A673 (cell line): Measurements from ENCODE around the gene WBP1L. TPM values are rescaled to one million over a fixed set of nuclear protein-coding genes. Genes with fewer than 3 reads are reported as not detected.
"Not testable (repeated sequence)": the region's sequence is repeated elsewhere in the genome, so short reads cannot be mapped to it uniquely, and the experiment has no call there.

Experiments
- BruUV-seq: library from RNA; stranded (reverse); fragments of 400-500 nt; replicated peaks from 2 replicates; lab custom pipeline; 2021; lab: Mats Ljungman, UMichigan
- CTCF ChIA-PET: fragments of 300-600 bp; sonication (Branson Sonifier 250); formaldehyde crosslinking; loops from one replicate; lab custom pipeline; 2022; ENCODE audit warnings: antibody characterized with exemption; lab: Charles Lee
- POLR2A ChIA-PET: fragments of 300-600 bp; sonication (Branson Sonifier 250); formaldehyde crosslinking; loops from one replicate; lab custom pipeline; 2022; ENCODE audit warnings: antibody characterized with exemption; ENCODE audit not compliant: low non-redundant PET; lab: Charles Lee
- DNase-seq: peaks from one replicate; pipeline ENCODE4 v3.0.0-alpha.2; 2015; ENCODE audit warnings: low spot score
- H3K27ac ChIP-seq: fragments of 200-600 bp; sonication (generic); 2 replicates; pipeline ENCODE4 v1.5.1; 2016; ENCODE audit warnings: mixed run types, low read depth, mild to moderate bottlenecking, mixed read lengths, antibody characterized with exemption, low read length; ENCODE audit not compliant: poor library complexity, severe bottlenecking
- H3K27me3 ChIP-seq: fragments of 200-600 bp; sonication (generic); replicated peaks from 2 replicates; pipeline ENCODE4 v1.6.1; 2017; ENCODE audit warnings: mixed run types, low read depth, mild to moderate bottlenecking, mixed read lengths, antibody characterized with exemption, low read length; ENCODE audit not compliant: insufficient read depth, poor library complexity
- H3K36me3 ChIP-seq: fragments of 200-600 bp; sonication (generic); 2 replicates; pipeline ENCODE4 v1.6.1; 2016; ENCODE audit warnings: mixed run types, mild to moderate bottlenecking, mixed read lengths, antibody characterized with exemption, low read length; ENCODE audit not compliant: insufficient read depth, poor library complexity, severe bottlenecking
- H3K4me1 ChIP-seq: fragments of 200-600 bp; sonication (generic); 2 replicates; pipeline ENCODE4 v1.6.1; 2017; ENCODE audit warnings: mixed run types, mild to moderate bottlenecking, mixed read lengths, antibody characterized with exemption, low read length; ENCODE audit not compliant: insufficient read depth, poor library complexity, severe bottlenecking
- H3K4me3 ChIP-seq: fragments of 200-600 bp; sonication (generic); 2 replicates; pipeline ENCODE4 v1.5.1; 2016; ENCODE audit warnings: low read depth, mixed run types, mild to moderate bottlenecking, mixed read lengths, low read length; ENCODE audit not compliant: poor library complexity, severe bottlenecking
- H3K9me3 ChIP-seq: fragments of 200-600 bp; sonication (generic); 2 replicates; pipeline ENCODE4 v1.6.1; 2016; ENCODE audit warnings: mixed run types, low read depth, mild to moderate bottlenecking, mixed read lengths, antibody characterized with exemption, low read length; ENCODE audit not compliant: poor library complexity, severe bottlenecking
- EZH2 ChIP-seq: fragments of 200-600 bp; sonication (generic); IDR thresholded peaks from 2 replicates; pipeline ENCODE4 v1.6.1; 2017; ENCODE audit warnings: borderline replicate concordance, low read depth, mild to moderate bottlenecking, mixed read lengths, antibody characterized with exemption, low read length; ENCODE audit not compliant: poor library complexity, severe bottlenecking
- intact Hi-C: fragments of 100-400 bp; cut with micrococcal nuclease; formaldehyde crosslinking; loops from one replicate; pipeline ENCODE4 v1.10.0; 2022; ENCODE audit not compliant: unreplicated experiment
- total RNA-seq: library from RNA; stranded (reverse); gene quantifications from 2 replicates; pipeline ENCODE4 v1.2.3, GENCODE V29; 2021
- TF ChIP-seq, protein P1 (sequence below): fragments of 300-800, 200-600 bp; sonication (generic); conservative IDR thresholded peaks from 2 replicates; pipeline ENCODE4 v1.5.1; 2017; ENCODE audit warnings: low read depth, mild to moderate bottlenecking, antibody characterized with exemption, low read length, moderate library complexity, mixed read lengths

The WBP1L gene
- total RNA-seq, 1 experiment from 2014 or later = 20.3 TPM

DNA sequence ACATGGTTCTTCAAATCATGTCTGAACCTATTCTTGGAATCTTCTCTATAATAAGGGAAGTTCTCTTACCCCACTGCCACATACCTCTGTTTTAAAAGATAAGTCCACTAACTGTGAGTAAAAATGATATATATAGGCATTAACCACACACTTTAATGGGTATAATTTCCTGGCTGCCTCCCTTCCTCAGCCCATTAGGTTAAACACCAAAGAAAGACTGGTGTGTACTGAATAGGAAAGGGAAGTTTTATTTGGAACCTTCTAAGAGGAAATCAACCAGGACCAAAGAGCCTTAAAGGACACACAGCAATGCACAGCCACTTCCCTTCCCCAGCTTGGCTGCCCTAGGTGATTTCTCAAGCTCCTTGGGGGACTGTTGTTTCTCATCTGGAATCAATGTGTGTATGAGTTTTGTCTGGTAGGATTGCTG, 5.0 kb upstream of the WBP1L start:
- ChIA-PET CTCF (no interaction called here), POLR2A (no interaction called here)
- Histone ChIP-seq H3K4me3 (no peak overlapping the region), H3K9me3 (no peaks in the 10 kb centered on the region), H3K27me3 (no peaks in the 10 kb centered on the region), H3K4me1 (no peaks in the 10 kb centered on the region), H3K27ac (no peak overlapping the region), H3K36me3 (peaks cover 12% of the 10 kb centered on the region)
- intact Hi-C loops = no loop called here
- TF ChIP-seq, protein P1, sequence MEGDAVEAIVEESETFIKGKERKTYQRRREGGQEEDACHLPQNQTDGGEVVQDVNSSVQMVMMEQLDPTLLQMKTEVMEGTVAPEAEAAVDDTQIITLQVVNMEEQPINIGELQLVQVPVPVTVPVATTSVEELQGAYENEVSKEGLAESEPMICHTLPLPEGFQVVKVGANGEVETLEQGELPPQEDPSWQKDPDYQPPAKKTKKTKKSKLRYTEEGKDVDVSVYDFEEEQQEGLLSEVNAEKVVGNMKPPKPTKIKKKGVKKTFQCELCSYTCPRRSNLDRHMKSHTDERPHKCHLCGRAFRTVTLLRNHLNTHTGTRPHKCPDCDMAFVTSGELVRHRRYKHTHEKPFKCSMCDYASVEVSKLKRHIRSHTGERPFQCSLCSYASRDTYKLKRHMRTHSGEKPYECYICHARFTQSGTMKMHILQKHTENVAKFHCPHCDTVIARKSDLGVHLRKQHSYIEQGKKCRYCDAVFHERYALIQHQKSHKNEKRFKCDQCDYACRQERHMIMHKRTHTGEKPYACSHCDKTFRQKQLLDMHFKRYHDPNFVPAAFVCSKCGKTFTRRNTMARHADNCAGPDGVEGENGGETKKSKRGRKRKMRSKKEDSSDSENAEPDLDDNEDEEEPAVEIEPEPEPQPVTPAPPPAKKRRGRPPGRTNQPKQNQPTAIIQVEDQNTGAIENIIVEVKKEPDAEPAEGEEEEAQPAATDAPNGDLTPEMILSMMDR = no peak
- TF ChIP-seq EZH2 = no peak
- DNase-seq = no peak
- BruUV-seq = TSS peak; percentile 11

DNA sequence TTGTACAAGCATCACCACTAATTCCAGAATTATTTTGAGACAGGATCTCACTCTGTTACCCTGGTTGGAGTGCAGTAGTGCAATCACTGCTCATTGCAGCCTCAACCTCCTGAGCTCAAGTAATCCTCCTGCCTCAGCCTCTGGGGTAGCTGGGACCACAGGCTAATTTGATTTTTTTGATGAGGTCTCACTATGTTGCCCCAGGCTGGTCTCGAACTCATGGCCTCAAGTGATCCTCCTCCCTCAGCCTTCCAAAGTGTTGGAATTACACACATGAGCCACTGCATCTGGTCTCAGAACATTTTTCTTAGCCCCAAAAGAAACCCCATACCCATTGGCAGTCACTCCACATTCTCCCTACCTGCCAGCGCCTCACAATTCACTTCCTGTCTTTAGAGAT, 3.5 kb upstream of the WBP1L start:
- H3K9me3 ChIP-seq = no peaks in the 10 kb centered on the region
- BruUV-seq = no TSS peak
- POLR2A ChIA-PET = no interaction called here
- H3K27me3 ChIP-seq = no peaks in the 10 kb centered on the region
- H3K27ac ChIP-seq = no peak overlapping the region
- no peak for DNase-seq
- peaks cover 12% of the 10 kb centered on the region for H3K36me3 ChIP-seq
- no peak overlapping the region for H3K4me3 ChIP-seq
- CTCF ChIA-PET = interaction anchor here (0.9 kb wide), 1 partner anchor 8 kb away, joined by 3 read pairs; no protein-coding TSS in a partner anchor
- intact Hi-C loops = no loop called here
- H3K4me1 ChIP-seq = peaks cover 6% of the 10 kb centered on the region
- TF ChIP-seq, protein P1 = no peak
- no peak for TF ChIP-seq EZH2

DNA sequence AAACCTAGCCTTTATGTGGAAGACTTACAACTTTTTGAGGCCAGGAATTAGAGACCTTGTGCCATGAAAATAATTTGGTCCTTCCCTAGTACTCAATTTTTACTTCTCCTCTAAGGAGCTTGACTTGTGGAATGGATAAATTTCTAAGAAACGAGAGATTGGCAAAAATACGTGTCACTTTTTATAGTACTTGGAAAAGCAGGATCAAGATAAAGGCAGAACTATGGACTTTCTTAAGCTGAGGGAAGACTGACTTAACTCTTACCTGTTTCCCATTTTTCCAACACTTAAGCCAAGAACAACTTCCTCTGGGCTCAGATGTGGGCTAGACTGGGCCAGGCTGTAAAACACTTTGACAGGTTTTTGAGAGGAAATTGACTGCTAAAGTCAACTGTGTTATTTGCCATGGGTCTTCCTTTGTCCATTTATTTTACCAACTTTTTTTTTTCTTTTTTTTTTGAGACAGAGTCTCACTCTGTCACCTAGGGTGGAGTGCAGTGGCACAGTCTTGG, 2.0 kb upstream of the WBP1L start:
- DNase-seq = no peak
- Histone ChIP-seq H3K9me3 (no peaks in the 10 kb centered on the region), H3K4me3 (no peak overlapping the region), H3K27me3 (no peaks in the 10 kb centered on the region), H3K4me1 (peaks cover 6% of the 10 kb centered on the region), H3K36me3 (peaks cover 8% of the 10 kb centered on the region), H3K27ac (no peak overlapping the region)
- intact Hi-C loops = no loop called here
- POLR2A ChIA-PET = no interaction called here
- no peak for TF ChIP-seq EZH2
- TF ChIP-seq, protein P1 = no peak
- CTCF ChIA-PET = no interaction called here
- no TSS peak for BruUV-seq

DNA sequence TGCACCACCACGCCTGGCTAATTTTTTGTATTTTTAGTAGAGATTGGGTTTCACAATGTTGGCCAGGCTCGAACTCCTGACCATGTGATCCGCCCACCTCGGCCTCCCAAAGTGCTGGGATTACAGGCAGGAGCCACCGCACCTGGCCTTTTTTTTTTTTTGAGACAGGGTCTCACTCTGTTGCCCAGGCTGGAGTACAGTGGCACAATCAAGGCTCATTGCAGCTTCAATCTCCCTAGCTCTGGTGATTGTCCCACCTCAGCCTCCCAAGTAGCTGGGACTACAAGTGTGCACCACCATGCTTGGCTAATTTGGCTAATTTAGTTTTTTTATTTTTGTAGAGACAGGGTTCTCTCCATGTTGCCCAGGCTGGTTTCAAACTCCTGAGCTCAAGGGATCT, 1.4 kb upstream of the WBP1L start:
- POLR2A ChIA-PET, H3K27ac ChIP-seq, BruUV-seq, H3K4me1 ChIP-seq, H3K4me3 ChIP-seq, H3K9me3 ChIP-seq, intact Hi-C loops, H3K36me3 ChIP-seq, H3K27me3 ChIP-seq, DNase-seq: not testable (repeated sequence)
- CTCF ChIA-PET = interaction anchor here (1.5 kb wide), 1 partner anchor 11 kb away, joined by 7 read pairs; no protein-coding TSS in a partner anchor
